ENCODE data around the gene TMOD1.

- TF ChIP-seq POLR2AphosphoS5 (IDR thresholded peaks at IDR 0.05; ENCODE audit: low read depth, low read length) (no peak), TBP (IDR thresholded peaks at IDR 0.05; ENCODE audit: low read depth, low read length) (no peak), POLR2A (IDR thresholded peaks at IDR 0.05; ENCODE audit: control extremely low read depth in 1 of 2, low read depth in 2 of 2, low read length in 2 of 2) (no peak), ZNF274 (IDR thresholded peaks at IDR 0.05; ENCODE audit: borderline replicate concordance, extremely low read depth, low read length) (no peak), CEBPB (IDR thresholded peaks at IDR 0.05; ENCODE audit: low read depth, low read length) (no peak), EP300 (IDR thresholded peaks at IDR 0.05; ENCODE audit: borderline replicate concordance in 1 of 2, low read depth in 2 of 2, low read length in 2 of 2) (no peak), CTCF (IDR thresholded peaks at IDR 0.05; ENCODE audit: control extremely low read depth in 1 of 3, insufficient read depth in 1 of 3, low read depth in 1 of 3, low read length in 3 of 3) (no peak), BCL11A (IDR thresholded peaks at IDR 0.05; ENCODE audit: low read depth in 2 of 2, low read length in 2 of 2) (no peak), USF2 (IDR thresholded peaks at IDR 0.05; ENCODE audit: low read length) (no peak)
Measured at GRCh38 chr9:97568461-97569275, 67.2 kb downstream of the TMOD1 start.

All from H1 (cell line).